ENCODE data around the gene THUMPD2. TPM values are rescaled to one million over a fixed set of nuclear protein-coding genes. Genes with fewer than 3 reads are reported as not detected.

THUMPD2 gene
- total RNA-seq, 4 donors from 2014 or later = 6.2 to 18.6 (median 11.8) TPM

DNA sequence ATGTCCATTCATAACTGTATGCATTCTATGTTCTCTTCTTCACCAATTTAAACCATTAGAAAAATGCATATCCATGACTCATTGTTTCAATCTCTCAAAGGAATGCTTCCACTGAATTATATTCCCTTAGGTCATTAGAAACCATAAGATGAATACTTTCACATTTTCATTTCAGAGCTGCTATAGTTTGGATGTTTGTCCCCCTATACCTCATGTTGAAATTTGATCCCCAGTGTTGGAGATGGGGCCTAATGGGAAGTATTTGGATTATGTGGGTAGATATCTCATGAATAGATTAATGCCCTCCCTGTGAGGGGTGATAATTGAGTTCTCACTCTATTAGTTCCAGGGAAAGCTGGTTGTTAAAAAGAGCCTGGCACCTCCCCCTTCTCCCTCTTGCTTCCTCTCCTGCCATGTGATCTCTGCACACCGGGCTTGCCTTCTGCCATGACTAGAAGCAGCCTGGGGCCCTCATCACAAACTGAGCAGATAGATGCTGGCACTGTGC is 35.7 kb downstream of the THUMPD2 start:
- TF ChIP-seq, protein P1, sequence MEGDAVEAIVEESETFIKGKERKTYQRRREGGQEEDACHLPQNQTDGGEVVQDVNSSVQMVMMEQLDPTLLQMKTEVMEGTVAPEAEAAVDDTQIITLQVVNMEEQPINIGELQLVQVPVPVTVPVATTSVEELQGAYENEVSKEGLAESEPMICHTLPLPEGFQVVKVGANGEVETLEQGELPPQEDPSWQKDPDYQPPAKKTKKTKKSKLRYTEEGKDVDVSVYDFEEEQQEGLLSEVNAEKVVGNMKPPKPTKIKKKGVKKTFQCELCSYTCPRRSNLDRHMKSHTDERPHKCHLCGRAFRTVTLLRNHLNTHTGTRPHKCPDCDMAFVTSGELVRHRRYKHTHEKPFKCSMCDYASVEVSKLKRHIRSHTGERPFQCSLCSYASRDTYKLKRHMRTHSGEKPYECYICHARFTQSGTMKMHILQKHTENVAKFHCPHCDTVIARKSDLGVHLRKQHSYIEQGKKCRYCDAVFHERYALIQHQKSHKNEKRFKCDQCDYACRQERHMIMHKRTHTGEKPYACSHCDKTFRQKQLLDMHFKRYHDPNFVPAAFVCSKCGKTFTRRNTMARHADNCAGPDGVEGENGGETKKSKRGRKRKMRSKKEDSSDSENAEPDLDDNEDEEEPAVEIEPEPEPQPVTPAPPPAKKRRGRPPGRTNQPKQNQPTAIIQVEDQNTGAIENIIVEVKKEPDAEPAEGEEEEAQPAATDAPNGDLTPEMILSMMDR (IDR thresholded peaks at IDR 0.05; ENCODE audit: low read depth) = no peak

GRCh38 chr2:39741871-39742270 is 37.2 kb downstream of the THUMPD2 start:
- TF ChIP-seq, protein P1 (IDR thresholded peaks at IDR 0.05; ENCODE audit: low read depth) = no peak

- TF ChIP-seq, protein P1 (IDR thresholded peaks at IDR 0.05; ENCODE audit: low read depth) = no peak
These were observed 39.7 kb downstream of the THUMPD2 start for GRCh38 chr2:39739386-39739785.

GRCh38 chr2:39738936-39739335 is 40.1 kb downstream of the THUMPD2 start:
- TF ChIP-seq, protein P1 (IDR thresholded peaks at IDR 0.05; ENCODE audit: low read depth) = no peak

DNA sequence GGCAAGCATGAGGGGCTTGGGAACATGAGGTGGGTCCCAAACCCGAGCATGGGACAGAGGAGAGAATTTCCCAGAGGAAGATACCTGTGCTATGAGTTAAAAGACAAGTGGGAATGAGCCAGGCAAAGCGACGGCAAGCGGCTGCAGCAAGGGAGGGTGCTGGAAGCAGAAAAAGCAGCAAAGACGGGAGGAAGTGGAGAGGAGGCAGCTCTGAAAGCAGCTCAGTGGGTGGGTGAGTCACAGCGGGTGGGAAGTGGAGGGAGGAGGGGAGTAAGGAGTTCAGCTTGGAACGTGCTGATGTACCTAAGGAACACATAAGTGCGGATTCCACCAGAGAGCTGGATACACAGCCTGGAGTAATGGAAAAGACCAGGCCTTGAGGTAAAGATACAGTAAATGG is 41.4 kb downstream of the THUMPD2 start:
- TF ChIP-seq, protein P1 (IDR thresholded peaks at IDR 0.05; ENCODE audit: low read depth) = no peak

DNA sequence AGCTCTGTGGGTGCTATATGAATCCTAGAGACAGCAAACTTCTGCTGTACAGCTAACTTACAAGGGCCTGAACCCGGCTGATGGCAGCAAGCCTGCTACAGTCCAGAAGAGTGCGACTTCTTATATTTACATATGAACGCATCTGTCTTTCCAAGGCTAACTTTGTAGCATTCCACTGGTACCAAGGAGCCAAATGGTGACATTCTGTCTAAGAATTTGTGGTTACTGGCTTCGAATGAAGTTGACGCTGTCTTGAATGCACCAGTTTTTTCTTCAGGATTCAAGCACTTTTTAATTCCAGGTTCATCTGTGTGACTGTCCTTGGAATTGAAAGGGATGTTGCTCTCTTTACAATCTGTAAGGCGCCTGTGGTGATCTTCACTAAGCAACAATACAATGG is 42.4 kb downstream of the THUMPD2 start:
- TF ChIP-seq, protein P1 (IDR thresholded peaks at IDR 0.05; ENCODE audit: low read depth) = no peak

GRCh38 chr2:39735648-39736047 is 43.4 kb downstream of the THUMPD2 start:
- TF ChIP-seq, protein P1 (IDR thresholded peaks at IDR 0.05; ENCODE audit: low read depth) = no peak

Measured in subcutaneous adipose tissue (tissue), 4 donors.